Uterus (tissue), 2 donors: ENCODE measurements around the gene GPLD1.

ENCODE experiments used
- POLR2A ChIP-seq, 2 donors: fragments of 450-650 bp; IDR thresholded peaks; one replicate each; pipeline ENCODE4 v1.6.1; 2016; ENCODE audit warnings: antibody characterized with exemption in 2 of 2, mild to moderate bottlenecking in 1 of 2, moderate library complexity in 1 of 2
- TF ChIP-seq, protein P1 (sequence below), 4 experiments: fragments of 200-600 bp in 2 of 4; fragments of 450-650 bp in 2 of 4; sonication (generic) in 2 of 4; IDR thresholded peaks; one replicate each; pipeline ENCODE4 v1.5.1; 2016 to 2019; ENCODE audit warnings: antibody characterized with exemption in 4 of 4, mild to moderate bottlenecking in 2 of 4, moderate library complexity in 1 of 4

DNA sequence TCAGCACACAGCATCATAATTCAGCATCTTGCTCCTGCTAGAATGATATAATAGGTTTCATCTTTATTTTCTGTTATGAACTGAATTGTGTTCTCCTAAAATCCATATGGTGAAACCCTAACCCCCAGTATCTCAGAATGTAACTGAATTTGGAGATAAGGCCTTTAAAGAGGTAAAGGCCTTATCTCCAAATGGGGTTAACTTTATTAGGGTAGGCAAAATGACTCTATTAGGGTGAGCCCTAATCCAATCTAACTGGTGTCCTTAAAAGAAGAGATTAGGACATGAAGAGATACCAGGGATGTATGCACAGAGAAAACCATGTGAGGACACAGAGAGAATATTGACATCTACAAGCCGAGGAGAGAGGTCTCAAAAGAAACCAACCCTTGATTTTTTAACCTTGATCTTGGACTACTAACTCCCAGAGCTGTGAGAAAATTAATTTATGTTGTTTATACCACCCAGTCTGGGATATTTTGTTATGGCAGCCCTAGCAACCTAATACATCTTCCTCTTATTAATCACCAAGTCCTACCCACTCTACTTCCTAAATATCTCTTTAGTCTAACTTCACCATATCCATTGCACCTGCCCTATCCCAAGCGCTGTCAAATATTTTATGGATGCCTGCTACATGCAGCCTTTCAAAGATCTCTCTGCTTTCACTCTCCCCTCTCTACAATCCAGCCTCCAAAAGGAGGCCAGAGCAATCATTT, 95.2 kb downstream of the GPLD1 start:
- TF ChIP-seq, protein P1, sequence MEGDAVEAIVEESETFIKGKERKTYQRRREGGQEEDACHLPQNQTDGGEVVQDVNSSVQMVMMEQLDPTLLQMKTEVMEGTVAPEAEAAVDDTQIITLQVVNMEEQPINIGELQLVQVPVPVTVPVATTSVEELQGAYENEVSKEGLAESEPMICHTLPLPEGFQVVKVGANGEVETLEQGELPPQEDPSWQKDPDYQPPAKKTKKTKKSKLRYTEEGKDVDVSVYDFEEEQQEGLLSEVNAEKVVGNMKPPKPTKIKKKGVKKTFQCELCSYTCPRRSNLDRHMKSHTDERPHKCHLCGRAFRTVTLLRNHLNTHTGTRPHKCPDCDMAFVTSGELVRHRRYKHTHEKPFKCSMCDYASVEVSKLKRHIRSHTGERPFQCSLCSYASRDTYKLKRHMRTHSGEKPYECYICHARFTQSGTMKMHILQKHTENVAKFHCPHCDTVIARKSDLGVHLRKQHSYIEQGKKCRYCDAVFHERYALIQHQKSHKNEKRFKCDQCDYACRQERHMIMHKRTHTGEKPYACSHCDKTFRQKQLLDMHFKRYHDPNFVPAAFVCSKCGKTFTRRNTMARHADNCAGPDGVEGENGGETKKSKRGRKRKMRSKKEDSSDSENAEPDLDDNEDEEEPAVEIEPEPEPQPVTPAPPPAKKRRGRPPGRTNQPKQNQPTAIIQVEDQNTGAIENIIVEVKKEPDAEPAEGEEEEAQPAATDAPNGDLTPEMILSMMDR (IDR thresholded peaks at IDR 0.05), result no peak
- no peak for TF ChIP-seq POLR2A (IDR thresholded peaks at IDR 0.05)
